Sigmoid colon (tissue), 7 donors: ENCODE results near the gene PCID2. TPM values are rescaled to one million over a fixed set of nuclear protein-coding genes. Genes with fewer than 3 reads are reported as not detected.
A peak's percentile ranks its signal among the peaks of the same experiment; 100 is the strongest.
"Not testable (repeated sequence)": the region's sequence is repeated elsewhere in the genome, so short reads cannot be mapped to it uniquely, and the experiment has no call there.

ENCODE experiments used
- DNase-seq: peaks from one replicate; pipeline ENCODE4 v3.0.0-alpha.2; 2019
- H3K27ac ChIP-seq, 4 donors: fragments of 200-600 bp; sonication (generic); one replicate each; pipeline ENCODE4 v1.5.1; 2016 to 2019; ENCODE audit warnings: mild to moderate bottlenecking in 1 of 4
- H3K27me3 ChIP-seq, 3 donors: fragments of 200-600 bp; sonication (generic); one replicate each; pipeline ENCODE4 v1.5.1; 2019; ENCODE audit warnings: mild to moderate bottlenecking in 1 of 3
- H3K36me3 ChIP-seq, 4 donors: fragments of 200-600 bp; sonication (generic); one replicate each; pipeline ENCODE4 v1.5.1; 2016 to 2019
- H3K4me1 ChIP-seq, 4 donors: fragments of 200-600 bp; sonication (generic); one replicate each; pipeline ENCODE4 v1.5.1; 2017 to 2019
- H3K4me3 ChIP-seq, 4 donors: fragments of 200-600 bp; sonication (generic); one replicate each; pipeline ENCODE4 v1.5.1; 2017 to 2019; ENCODE audit warnings: mild to moderate bottlenecking in 2 of 4, moderate library complexity in 1 of 4
- H3K9me3 ChIP-seq, 4 donors: fragments of 200-600 bp in 3 of 4; sonication (generic) in 3 of 4; one replicate each; pipeline versions ENCODE4 v1.5.1 to v1.6.1; 2013 to 2019
- CTCF ChIP-seq, 4 experiments: fragments of 450-650 bp in 3 of 4; fragments of 200-600 bp in 1 of 4; IDR thresholded peaks; one replicate each; pipeline ENCODE4 v1.5.1; 2016 to 2019; ENCODE audit warnings: antibody characterized with exemption in 4 of 4, mild to moderate bottlenecking in 3 of 4, moderate library complexity in 2 of 4
- EP300 ChIP-seq, 4 donors: sonication (generic); formaldehyde crosslinking; IDR thresholded peaks; one replicate each; pipeline ENCODE4 v1.6.1; 2017; ENCODE audit warnings: antibody characterized with exemption in 4 of 4
- POLR2A ChIP-seq, 2 donors: fragments of 450-650 bp; IDR thresholded peaks; one replicate each; pipeline ENCODE4 v1.6.1; 2016; ENCODE audit warnings: antibody characterized with exemption in 2 of 2, mild to moderate bottlenecking in 2 of 2, moderate library complexity in 2 of 2
- POLR2AphosphoS5 ChIP-seq, 4 donors: sonication (generic); formaldehyde crosslinking; IDR thresholded peaks; one replicate each; pipeline ENCODE4 v1.6.1; 2017; ENCODE audit warnings: antibody characterized with exemption in 4 of 4
- WGBS, 2 donors: extraction: QIAGEN DNeasy Blood & Tissue Kit; methylation state at CpG; one replicate each; pipeline ENCODE4 v1.1.7; 2013; 5-methylcytosine and 5-hydroxymethylcytosine counted together
- intact Hi-C: fragments of 100-400 bp; cut with DNase I; formaldehyde crosslinking; loops from one replicate; pipeline ENCODE4 v1.15.1; 2023
- polyA plus RNA-seq, 3 donors: library from polyadenylated mRNA; stranded (reverse); fragments of 200-250 nt; gene quantifications; one replicate each; pipeline ENCODE4 v1.2.3, GENCODE V29; 2013
- total RNA-seq, 4 donors: library from RNA; depleted of rRNA; stranded (reverse); fragments of >200 nt; gene quantifications; one replicate each; pipeline ENCODE4 v1.1.0, GENCODE V29; 2016
- donor health status: healthy with polysubstance abuse.
- donor health status: Bipolar disorder and iron deficiency.
- donor health status: healthy.

PCID2 gene
- total RNA-seq (10 to 100 TPM; 44.1 to 70.9 (median 54.8) TPM), polyA plus RNA-seq (10 to 100 TPM; 18.0 to 32.5 (median 22.4) TPM)

GRCh38 chr13:113208421-113209335 lies at the start of gene PCID2:
PCID2 (minus strand) TSS chr13:113208669; CDS start chr13:113208634, 35 bp downstream.
- peak within 1 kb of the TSS; percentile 94 to 100 (median 100) for H3K27ac ChIP-seq
- H3K36me3 ChIP-seq = peaks cover 0 to 14% (median 0%) of the 10 kb centered on the region in 4 donors
- no peaks in the 10 kb centered on the region for H3K9me3 ChIP-seq
- DNase-seq = peak; percentile 95
- intact Hi-C loops = loop anchor here (1.0 to 5.0 kb wide), 5 partner anchors 54 to 284 kb away; partner anchors contain the start of genes DCUN1D2 and GRTP1
- peak within 1 kb of the TSS; percentile 64 to 97 (median 86) for H3K4me3 ChIP-seq
- H3K27me3 ChIP-seq = no peaks in the 10 kb centered on the region
- peak; percentile 89 to 97 (median 94) for TF ChIP-seq POLR2AphosphoS5 (IDR thresholded peaks at IDR 0.05)
- no peak for TF ChIP-seq CTCF (IDR thresholded peaks at IDR 0.05)
- peak in 2 of 4 donors; percentile 43 to 65 for TF ChIP-seq EP300 (IDR thresholded peaks at IDR 0.05)
- TF ChIP-seq POLR2A (IDR thresholded peaks at IDR 0.05) = peak; percentile 71 to 81
- WGBS, 2 donors = 0 to 1% methylated on average over 103 of the region's 103 CpGs
- peaks cover 0 to 79% (median 65%) of the 10 kb centered on the region in 4 donors for H3K4me1 ChIP-seq

GRCh38 chr13:113257908-113258307 lies 49.4 kb upstream of the PCID2 start:
- 96 to 98% methylated on average over 6 of the region's 6 CpGs for WGBS, 2 donors
- peaks cover 14 to 98% (median 31%) of the 10 kb centered on the region in 4 donors for H3K36me3 ChIP-seq
- DNase-seq = not testable (repeated sequence)

GRCh38 chr13:113252516-113253095 lies 44.1 kb upstream of the PCID2 start:
- no peaks in the 10 kb centered on the region for H3K4me1 ChIP-seq
- TF ChIP-seq CTCF (IDR thresholded peaks at IDR 0.05) = no peak
- TF ChIP-seq EP300 (IDR thresholded peaks at IDR 0.05) = no peak
- no peak for TF ChIP-seq POLR2AphosphoS5 (IDR thresholded peaks at IDR 0.05)
- TF ChIP-seq POLR2A (IDR thresholded peaks at IDR 0.05) = no peak
- no peaks in the 10 kb centered on the region for H3K9me3 ChIP-seq
- no peak overlapping the region for H3K27ac ChIP-seq
- no peak overlapping the region for H3K4me3 ChIP-seq
- intact Hi-C loops = no loop called here
- H3K36me3 ChIP-seq = peaks cover 16 to 99% (median 48%) of the 10 kb centered on the region in 4 donors
- no peak for DNase-seq
- WGBS, 2 donors = 86 to 92% methylated on average over 11 of the region's 11 CpGs
- H3K27me3 ChIP-seq = no peaks in the 10 kb centered on the region

More at GRCh38 chr13:113257908-113258307, 49.4 kb upstream of the PCID2 start:
- H3K4me1 ChIP-seq, intact Hi-C loops, H3K27ac ChIP-seq, H3K9me3 ChIP-seq, H3K4me3 ChIP-seq, H3K27me3 ChIP-seq: not testable (repeated sequence)

GRCh38 chr13:113245849-113246796 lies 37.7 kb upstream of the PCID2 start:
- 78 to 85% methylated on average over 10 of the region's 10 CpGs for WGBS, 2 donors
- no peak for TF ChIP-seq POLR2A (IDR thresholded peaks at IDR 0.05)
- TF ChIP-seq POLR2AphosphoS5 (IDR thresholded peaks at IDR 0.05) = no peak
- no peak for TF ChIP-seq CTCF (IDR thresholded peaks at IDR 0.05)
- no peak for TF ChIP-seq EP300 (IDR thresholded peaks at IDR 0.05)
- Histone ChIP-seq H3K4me1 (no peaks in the 10 kb centered on the region), H3K36me3 (peaks cover 24 to 100% (median 65%) of the 10 kb centered on the region in 4 donors), H3K4me3 (no peak overlapping the region), H3K27ac (no peak overlapping the region), H3K27me3 (no peaks in the 10 kb centered on the region), H3K9me3 (no peaks in the 10 kb centered on the region)
- intact Hi-C loops = no loop called here
- no peak for DNase-seq
